Activated CD4-positive, CD25-positive, alpha-beta regulatory T cell (primary cell): Measurements from ENCODE around the gene TMEM61.

Experiments
- DNase-seq, 4 experiments: peaks; one replicate each; lab custom pipeline; 2025; lab: John Stamatoyannopoulos, UW

Gene TMEM61

DNA sequence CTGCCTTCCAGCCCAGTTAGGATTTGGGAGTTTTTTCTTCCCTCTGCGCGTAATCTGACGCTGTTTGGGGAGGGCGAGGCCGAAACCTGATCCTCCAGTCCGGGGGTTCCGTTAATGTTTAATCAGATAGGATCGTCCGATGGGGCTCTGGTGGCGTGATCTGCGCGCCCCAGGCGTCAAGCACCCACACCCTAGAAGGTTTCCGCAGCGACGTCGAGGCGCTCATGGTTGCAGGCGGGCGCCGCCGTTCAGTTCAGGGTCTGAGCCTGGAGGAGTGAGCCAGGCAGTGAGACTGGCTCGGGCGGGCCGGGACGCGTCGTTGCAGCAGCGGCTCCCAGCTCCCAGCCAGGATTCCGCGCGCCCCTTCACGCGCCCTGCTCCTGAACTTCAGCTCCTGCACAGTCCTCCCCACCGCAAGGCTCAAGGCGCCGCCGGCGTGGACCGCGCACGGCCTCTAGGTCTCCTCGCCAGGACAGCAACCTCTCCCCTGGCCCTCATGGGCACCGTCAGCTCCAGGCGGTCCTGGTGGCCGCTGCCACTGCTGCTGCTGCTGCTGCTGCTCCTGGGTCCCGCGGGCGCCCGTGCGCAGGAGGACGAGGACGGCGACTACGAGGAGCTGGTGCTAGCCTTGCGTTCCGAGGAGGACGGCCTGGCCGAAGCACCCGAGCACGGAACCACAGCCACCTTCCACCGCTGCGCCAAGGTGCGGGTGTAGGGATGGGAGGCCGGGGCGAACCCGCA, 59.1 kb downstream of the TMEM61 start, which contains the start of gene PCSK9:
TSS of gene PCSK9 (plus strand) at position 207 of the 741 bp plus-strand sequence. CDS start at position 497, 290 bp downstream.
- DNase-seq = no peak

GRCh38 chr1:55040083-55040932, 59.9 kb downstream of the TMEM61 start:
- DNase-seq = no peak

DNA sequence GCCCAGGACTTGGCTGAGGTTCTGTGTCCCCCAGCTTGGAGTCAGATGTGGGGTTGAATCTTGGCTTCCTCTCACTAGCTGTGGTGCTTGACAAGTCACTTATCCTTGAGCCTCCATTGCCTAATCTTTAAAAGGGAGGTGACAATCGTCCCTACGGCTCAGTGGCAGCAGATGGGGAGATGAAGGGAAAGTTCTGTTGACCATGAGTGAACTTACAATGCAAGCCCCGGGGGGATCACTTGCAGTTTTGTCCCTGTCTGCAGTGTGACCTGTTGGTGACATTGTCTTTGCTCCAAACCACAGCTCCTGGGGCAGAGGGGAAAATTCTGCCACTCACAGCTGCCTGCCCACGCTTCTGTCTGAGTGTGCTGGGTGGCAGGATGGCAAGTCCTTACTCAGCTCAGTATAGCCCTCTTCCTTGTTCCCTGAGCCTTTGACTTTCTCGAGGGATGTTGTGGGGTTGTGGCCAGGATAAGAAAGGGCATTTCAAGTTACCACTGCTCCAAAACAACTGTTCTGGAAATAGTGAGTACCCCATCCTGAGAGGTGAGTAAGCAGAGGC, 60.6 kb downstream of the TMEM61 start:
- no peak for DNase-seq

DNA sequence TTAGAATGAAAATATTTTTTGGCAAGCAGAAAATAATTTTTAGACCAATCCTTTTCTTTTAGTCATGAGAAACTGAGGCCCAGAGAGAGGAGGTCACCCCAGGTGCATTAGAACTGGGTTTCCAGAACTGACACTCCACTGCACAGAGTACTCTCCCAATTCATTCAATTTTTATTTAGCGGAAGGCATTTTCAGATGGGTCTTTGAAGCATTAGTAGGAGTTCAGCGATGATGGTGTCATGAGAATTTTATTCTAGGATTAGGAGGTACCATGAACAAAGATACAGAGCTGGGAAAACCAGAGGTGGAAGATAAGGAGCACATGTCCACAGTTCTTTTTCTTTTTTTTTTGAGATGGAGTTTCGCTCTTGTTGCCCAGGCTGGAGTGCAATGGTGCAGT, 61.2 kb downstream of the TMEM61 start:
- DNase-seq = no peak
